Uterus (tissue), 2 donors: Measurements from ENCODE around the gene SF1.

Experiments used
- POLR2A ChIP-seq, 2 donors: fragments of 450-650 bp; IDR thresholded peaks; one replicate each; pipeline ENCODE4 v1.6.1; 2016; ENCODE audit warnings: antibody characterized with exemption in 2 of 2, mild to moderate bottlenecking in 1 of 2, moderate library complexity in 1 of 2
- TF ChIP-seq, protein P1 (sequence below), 4 experiments: fragments of 200-600 bp in 2 of 4; fragments of 450-650 bp in 2 of 4; sonication (generic) in 2 of 4; IDR thresholded peaks; one replicate each; pipeline ENCODE4 v1.5.1; 2016 to 2019; ENCODE audit warnings: antibody characterized with exemption in 4 of 4, mild to moderate bottlenecking in 2 of 4, moderate library complexity in 1 of 4

DNA sequence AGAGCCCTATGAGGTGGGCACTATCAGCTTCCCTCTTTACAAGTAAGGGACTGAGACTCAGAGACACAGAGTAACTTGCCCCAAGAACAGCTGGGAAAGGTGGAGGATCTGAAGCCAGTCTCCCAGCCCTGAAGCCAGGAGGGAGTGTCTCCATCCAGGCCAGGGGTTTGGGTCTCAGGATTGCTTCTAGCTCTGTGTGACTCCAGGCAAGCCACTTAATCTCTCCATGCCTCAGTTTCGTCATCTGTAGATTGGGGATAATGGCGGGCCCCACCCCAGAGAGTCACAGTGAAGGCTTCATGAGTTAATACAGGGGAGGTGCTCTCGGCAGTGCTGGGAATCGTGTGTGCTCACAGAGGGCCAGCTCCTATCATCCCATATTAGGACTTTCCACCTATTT, 14.1 kb upstream of the SF1 start:
- TF ChIP-seq, protein P1, sequence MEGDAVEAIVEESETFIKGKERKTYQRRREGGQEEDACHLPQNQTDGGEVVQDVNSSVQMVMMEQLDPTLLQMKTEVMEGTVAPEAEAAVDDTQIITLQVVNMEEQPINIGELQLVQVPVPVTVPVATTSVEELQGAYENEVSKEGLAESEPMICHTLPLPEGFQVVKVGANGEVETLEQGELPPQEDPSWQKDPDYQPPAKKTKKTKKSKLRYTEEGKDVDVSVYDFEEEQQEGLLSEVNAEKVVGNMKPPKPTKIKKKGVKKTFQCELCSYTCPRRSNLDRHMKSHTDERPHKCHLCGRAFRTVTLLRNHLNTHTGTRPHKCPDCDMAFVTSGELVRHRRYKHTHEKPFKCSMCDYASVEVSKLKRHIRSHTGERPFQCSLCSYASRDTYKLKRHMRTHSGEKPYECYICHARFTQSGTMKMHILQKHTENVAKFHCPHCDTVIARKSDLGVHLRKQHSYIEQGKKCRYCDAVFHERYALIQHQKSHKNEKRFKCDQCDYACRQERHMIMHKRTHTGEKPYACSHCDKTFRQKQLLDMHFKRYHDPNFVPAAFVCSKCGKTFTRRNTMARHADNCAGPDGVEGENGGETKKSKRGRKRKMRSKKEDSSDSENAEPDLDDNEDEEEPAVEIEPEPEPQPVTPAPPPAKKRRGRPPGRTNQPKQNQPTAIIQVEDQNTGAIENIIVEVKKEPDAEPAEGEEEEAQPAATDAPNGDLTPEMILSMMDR (IDR thresholded peaks at IDR 0.05) = no peak
- TF ChIP-seq POLR2A (IDR thresholded peaks at IDR 0.05) = no peak
